Vagina (tissue), 2 donors: Measurements from ENCODE around the gene SORCS2.

Experiments used
- POLR2A ChIP-seq, 2 donors: fragments of 450-650 bp; IDR thresholded peaks; one replicate each; pipeline ENCODE4 v1.6.1; 2017; ENCODE audit warnings: antibody characterized with exemption in 2 of 2, mild to moderate bottlenecking in 2 of 2, moderate library complexity in 2 of 2
- POLR2AphosphoS5 ChIP-seq, 2 donors: sonication (generic); formaldehyde crosslinking; IDR thresholded peaks; one replicate each; pipeline ENCODE4 v1.9.0; 2017; ENCODE audit warnings: antibody characterized with exemption in 2 of 2, mild to moderate bottlenecking in 2 of 2, low read depth in 1 of 2; ENCODE audit not compliant: insufficient read depth in 1 of 2
- TF ChIP-seq, protein P1 (sequence below), 3 experiments: fragments of 450-650 bp in 2 of 3; fragments of 200-600 bp in 1 of 3; sonication (generic) in 1 of 3; IDR thresholded peaks; one replicate each; pipeline ENCODE4 v1.5.1; 2017 to 2019; ENCODE audit warnings: antibody characterized with exemption in 3 of 3, mild to moderate bottlenecking in 2 of 3, moderate library complexity in 2 of 3

DNA sequence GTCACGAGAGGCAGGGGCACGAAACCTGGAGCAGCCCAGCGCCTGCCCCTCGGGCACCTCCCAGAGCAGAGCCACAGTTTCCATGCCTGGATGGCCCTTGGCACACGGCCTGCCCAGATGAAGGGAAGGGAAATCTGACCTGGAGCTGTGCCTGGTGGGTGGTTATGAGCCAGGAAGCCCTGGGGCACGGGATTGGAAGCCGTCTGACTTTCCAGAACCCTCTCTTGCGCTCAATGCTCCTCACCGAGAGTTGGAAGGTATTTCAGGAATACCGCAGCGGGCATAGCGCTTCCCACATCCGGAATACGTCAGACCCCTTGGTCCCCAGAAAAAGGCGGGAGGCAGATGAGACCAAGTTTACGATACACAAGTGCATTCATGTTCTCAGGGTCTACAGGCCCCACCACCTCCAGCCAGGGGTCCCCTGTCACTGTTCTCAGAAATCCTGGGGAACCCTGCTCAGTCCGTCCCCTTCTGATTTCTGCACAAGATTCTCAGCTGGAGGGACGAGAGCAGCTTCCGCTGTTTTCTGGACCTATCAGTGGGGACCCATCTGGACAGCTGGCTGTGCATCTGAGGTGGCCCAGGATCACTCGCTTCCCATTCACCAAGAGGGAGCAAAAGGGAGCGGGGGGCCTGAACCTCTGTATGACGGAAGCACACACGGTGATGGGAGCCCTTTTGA lies 574.5 kb downstream of the SORCS2 start:
- TF ChIP-seq, protein P1, sequence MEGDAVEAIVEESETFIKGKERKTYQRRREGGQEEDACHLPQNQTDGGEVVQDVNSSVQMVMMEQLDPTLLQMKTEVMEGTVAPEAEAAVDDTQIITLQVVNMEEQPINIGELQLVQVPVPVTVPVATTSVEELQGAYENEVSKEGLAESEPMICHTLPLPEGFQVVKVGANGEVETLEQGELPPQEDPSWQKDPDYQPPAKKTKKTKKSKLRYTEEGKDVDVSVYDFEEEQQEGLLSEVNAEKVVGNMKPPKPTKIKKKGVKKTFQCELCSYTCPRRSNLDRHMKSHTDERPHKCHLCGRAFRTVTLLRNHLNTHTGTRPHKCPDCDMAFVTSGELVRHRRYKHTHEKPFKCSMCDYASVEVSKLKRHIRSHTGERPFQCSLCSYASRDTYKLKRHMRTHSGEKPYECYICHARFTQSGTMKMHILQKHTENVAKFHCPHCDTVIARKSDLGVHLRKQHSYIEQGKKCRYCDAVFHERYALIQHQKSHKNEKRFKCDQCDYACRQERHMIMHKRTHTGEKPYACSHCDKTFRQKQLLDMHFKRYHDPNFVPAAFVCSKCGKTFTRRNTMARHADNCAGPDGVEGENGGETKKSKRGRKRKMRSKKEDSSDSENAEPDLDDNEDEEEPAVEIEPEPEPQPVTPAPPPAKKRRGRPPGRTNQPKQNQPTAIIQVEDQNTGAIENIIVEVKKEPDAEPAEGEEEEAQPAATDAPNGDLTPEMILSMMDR (IDR thresholded peaks at IDR 0.05) = no peak
- no peak for TF ChIP-seq POLR2AphosphoS5 (IDR thresholded peaks at IDR 0.05; ENCODE audit: insufficient read depth in 1 of 2, low read depth in 1 of 2)
- no peak for TF ChIP-seq POLR2A (IDR thresholded peaks at IDR 0.05)
